GM23338 (cell line): ENCODE data around the gene PDRG1. TPM values are rescaled to one million over a fixed set of nuclear protein-coding genes. Genes with fewer than 3 reads are reported as not detected.

Source experiments
- ATAC-seq: fragments of 200-7000 bp; cut with Tn5 transposase; 3 replicates; pipeline ENCODE4 v1.9.1; 2020
- DNase-seq: peaks from one replicate; pipeline ENCODE4 v3.0.0-alpha.2; 2015; ENCODE audit warnings: low spot score
- H2AFZ ChIP-seq: fragments of 200-600 bp; sonication (generic); 2 replicates; pipeline ENCODE4 v1.8.0; 2016; ENCODE audit warnings: antibody characterized with exemption, mild to moderate bottlenecking, moderate library complexity
- H3F3A ChIP-seq: fragments of 200-600 bp; sonication (generic); replicated peaks from 2 replicates; pipeline ENCODE4 v1.8.0; 2017; ENCODE audit warnings: antibody characterized with exemption, mixed run types, low read depth
- H3K27ac ChIP-seq: fragments of 200-600 bp; sonication (generic); 2 replicates; pipeline ENCODE4 v1.6.1; 2016; ENCODE audit warnings: low read depth
- H3K27me3 ChIP-seq: fragments of 200-600 bp; sonication (generic); 2 replicates; pipeline ENCODE4 v1.8.0; 2016; ENCODE audit warnings: mild to moderate bottlenecking, mixed run types, moderate library complexity; ENCODE audit not compliant: insufficient read depth
- H3K36me3 ChIP-seq: fragments of 200-600 bp; sonication (generic); 2 replicates; pipeline ENCODE4 v1.8.0; 2016; ENCODE audit warnings: mild to moderate bottlenecking; ENCODE audit not compliant: insufficient read depth
- H3K4me1 ChIP-seq: fragments of 200-600 bp; sonication (generic); 2 replicates; pipeline ENCODE4 v1.8.0; 2016; ENCODE audit warnings: mild to moderate bottlenecking, moderate library complexity; ENCODE audit not compliant: insufficient read depth
- H3K4me2 ChIP-seq: fragments of 200-600 bp; sonication (generic); 2 replicates; pipeline ENCODE4 v1.7.1; 2017; ENCODE audit warnings: mixed run types
- H3K4me3 ChIP-seq: fragments of 200-600 bp; sonication (generic); 2 replicates; pipeline ENCODE4 v1.6.1; 2016; ENCODE audit warnings: mixed run types
- H3K79me2 ChIP-seq: fragments of 200-600 bp; sonication (generic); replicated peaks from 2 replicates; pipeline ENCODE4 v1.8.0; 2017; ENCODE audit warnings: mild to moderate bottlenecking; ENCODE audit not compliant: insufficient read depth
- H3K9me2 ChIP-seq: fragments of 200-600 bp; sonication (generic); 2 replicates; pipeline ENCODE4 v1.8.0; 2017; ENCODE audit not compliant: insufficient read depth
- H4K20me1 ChIP-seq: fragments of 200-600 bp; sonication (generic); replicated peaks from 2 replicates; pipeline ENCODE4 v1.8.0; 2017; ENCODE audit warnings: mild to moderate bottlenecking; ENCODE audit not compliant: insufficient read depth
- H3K27ac Mint-ChIP-seq: 2 replicates; pipeline ENCODE4 v1.8.0; 2020; ENCODE audit warnings: inconsistent platforms, mild to moderate bottlenecking, moderate library complexity, mixed read lengths
- H3K27me3 Mint-ChIP-seq: 3 replicates; pipeline ENCODE4 v1.8.0; 2022; ENCODE audit warnings: low read depth, mild to moderate bottlenecking, moderate library complexity, mixed read lengths, inconsistent platforms; ENCODE audit not compliant: insufficient read depth, poor library complexity
- H3K36me3 Mint-ChIP-seq: 3 replicates; pipeline ENCODE4 v1.8.0; 2021; ENCODE audit warnings: low read depth, mild to moderate bottlenecking, inconsistent platforms, moderate library complexity, mixed read lengths
- H3K4me1 Mint-ChIP-seq: 3 replicates; pipeline ENCODE4 v1.8.0; 2020; ENCODE audit warnings: mild to moderate bottlenecking, inconsistent platforms, mixed read lengths
- H3K4me3 Mint-ChIP-seq: 3 replicates; pipeline ENCODE4 v1.8.0; 2021; ENCODE audit warnings: moderate library complexity, mild to moderate bottlenecking, inconsistent platforms, mixed read lengths
- H3K9me3 Mint-ChIP-seq: 3 replicates; pipeline ENCODE4 v1.8.0; 2020; ENCODE audit warnings: moderate library complexity, mild to moderate bottlenecking, inconsistent platforms, mixed read lengths
- EZH2phosphoT487 ChIP-seq: fragments of 200-600 bp; sonication (generic); IDR thresholded peaks from one replicate; pipeline ENCODE4 v1.8.1; 2018; ENCODE audit warnings: antibody characterized with exemption; ENCODE audit not compliant: unreplicated experiment
- JUNB ChIP-seq: IDR thresholded peaks from one replicate; pipeline ENCODE4 v1.6.1; 2016; ENCODE audit warnings: antibody characterized with exemption; ENCODE audit not compliant: unreplicated experiment
- NANOG ChIP-seq: IDR thresholded peaks from 2 replicates; pipeline ENCODE4 v1.6.1; 2016; ENCODE audit warnings: antibody characterized with exemption, borderline replicate concordance
- POLR2AphosphoS5 ChIP-seq: IDR thresholded peaks from 2 replicates; pipeline ENCODE4 v1.6.1; 2016; ENCODE audit warnings: antibody characterized with exemption, low read depth
- ZNF331 ChIP-seq: fragments of 250-450 bp; sonication (Bioruptor Pico); IDR thresholded peaks from 2 replicates; pipeline ENCODE4 v1.5.0; 2020; ENCODE audit warnings: low read depth, mild to moderate bottlenecking, moderate library complexity
- polyA plus RNA-seq: library from polyadenylated mRNA; unstranded; fragments of >200 nt; fragmentation: Nextera tagmentation; extraction: Ambion mirVana; gene quantifications from 2 replicates; pipeline ENCODE4 v1.2.1, GENCODE V29; 2016
- total RNA-seq: library from RNA; depleted of rRNA; stranded (reverse); fragments of >200 nt; shearing (Covaris generic); gene quantifications from 2 replicates; pipeline ENCODE4 v1.2.3, GENCODE V29; 2014
- TF ChIP-seq, protein P1 (sequence below): fragments of 250-450 bp; sonication (Bioruptor Pico); IDR thresholded peaks from 2 replicates; pipeline ENCODE4 v1.5.0; 2020; ENCODE audit warnings: mild to moderate bottlenecking, moderate library complexity

Gene PDRG1
- total and polyA plus RNA-seq, 2 experiments from 2014 or later: 10.5 to 27.8 TPM

- TF ChIP-seq, protein P1, sequence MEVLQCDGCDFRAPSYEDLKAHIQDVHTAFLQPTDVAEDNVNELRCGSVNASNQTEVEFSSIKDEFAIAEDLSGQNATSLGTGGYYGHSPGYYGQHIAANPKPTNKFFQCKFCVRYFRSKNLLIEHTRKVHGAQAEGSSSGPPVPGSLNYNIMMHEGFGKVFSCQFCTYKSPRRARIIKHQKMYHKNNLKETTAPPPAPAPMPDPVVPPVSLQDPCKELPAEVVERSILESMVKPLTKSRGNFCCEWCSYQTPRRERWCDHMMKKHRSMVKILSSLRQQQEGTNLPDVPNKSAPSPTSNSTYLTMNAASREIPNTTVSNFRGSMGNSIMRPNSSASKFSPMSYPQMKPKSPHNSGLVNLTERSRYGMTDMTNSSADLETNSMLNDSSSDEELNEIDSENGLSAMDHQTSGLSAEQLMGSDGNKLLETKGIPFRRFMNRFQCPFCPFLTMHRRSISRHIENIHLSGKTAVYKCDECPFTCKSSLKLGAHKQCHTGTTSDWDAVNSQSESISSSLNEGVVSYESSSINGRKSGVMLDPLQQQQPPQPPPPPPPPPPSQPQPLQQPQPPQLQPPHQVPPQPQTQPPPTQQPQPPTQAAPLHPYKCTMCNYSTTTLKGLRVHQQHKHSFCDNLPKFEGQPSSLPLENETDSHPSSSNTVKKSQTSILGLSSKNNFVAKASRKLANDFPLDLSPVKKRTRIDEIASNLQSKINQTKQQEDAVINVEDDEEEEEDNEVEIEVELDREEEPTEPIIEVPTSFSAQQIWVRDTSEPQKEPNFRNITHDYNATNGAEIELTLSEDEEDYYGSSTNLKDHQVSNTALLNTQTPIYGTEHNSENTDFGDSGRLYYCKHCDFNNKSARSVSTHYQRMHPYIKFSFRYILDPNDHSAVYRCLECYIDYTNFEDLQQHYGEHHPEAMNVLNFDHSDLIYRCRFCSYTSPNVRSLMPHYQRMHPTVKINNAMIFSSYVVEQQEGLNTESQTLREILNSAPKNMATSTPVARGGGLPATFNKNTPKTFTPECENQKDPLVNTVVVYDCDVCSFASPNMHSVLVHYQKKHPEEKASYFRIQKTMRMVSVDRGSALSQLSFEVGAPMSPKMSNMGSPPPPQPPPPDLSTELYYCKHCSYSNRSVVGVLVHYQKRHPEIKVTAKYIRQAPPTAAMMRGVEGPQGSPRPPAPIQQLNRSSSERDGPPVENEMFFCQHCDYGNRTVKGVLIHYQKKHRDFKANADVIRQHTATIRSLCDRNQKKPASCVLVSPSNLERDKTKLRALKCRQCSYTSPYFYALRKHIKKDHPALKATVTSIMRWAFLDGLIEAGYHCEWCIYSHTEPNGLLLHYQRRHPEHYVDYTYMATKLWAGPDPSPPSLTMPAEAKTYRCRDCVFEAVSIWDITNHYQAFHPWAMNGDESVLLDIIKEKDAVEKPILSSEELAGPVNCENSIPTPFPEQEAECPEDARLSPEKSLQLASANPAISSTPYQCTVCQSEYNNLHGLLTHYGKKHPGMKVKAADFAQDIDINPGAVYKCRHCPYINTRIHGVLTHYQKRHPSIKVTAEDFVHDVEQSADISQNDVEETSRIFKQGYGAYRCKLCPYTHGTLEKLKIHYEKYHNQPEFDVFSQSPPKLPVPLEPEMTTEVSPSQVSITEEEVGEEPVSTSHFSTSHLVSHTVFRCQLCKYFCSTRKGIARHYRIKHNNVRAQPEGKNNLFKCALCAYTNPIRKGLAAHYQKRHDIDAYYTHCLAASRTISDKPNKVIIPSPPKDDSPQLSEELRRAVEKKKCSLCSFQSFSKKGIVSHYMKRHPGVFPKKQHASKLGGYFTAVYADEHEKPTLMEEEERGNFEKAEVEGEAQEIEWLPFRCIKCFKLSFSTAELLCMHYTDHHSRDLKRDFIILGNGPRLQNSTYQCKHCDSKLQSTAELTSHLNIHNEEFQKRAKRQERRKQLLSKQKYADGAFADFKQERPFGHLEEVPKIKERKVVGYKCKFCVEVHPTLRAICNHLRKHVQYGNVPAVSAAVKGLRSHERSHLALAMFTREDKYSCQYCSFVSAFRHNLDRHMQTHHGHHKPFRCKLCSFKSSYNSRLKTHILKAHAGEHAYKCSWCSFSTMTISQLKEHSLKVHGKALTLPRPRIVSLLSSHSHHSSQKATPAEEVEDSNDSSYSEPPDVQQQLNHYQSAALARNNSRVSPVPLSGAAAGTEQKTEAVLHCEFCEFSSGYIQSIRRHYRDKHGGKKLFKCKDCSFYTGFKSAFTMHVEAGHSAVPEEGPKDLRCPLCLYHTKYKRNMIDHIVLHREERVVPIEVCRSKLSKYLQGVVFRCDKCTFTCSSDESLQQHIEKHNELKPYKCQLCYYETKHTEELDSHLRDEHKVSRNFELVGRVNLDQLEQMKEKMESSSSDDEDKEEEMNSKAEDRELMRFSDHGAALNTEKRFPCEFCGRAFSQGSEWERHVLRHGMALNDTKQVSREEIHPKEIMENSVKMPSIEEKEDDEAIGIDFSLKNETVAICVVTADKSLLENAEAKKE (CRISPR knock-in tag): no peak
- TF ChIP-seq EZH2phosphoT487 (no peak), JUNB (no peak)
Measured at GRCh38 chr20:31907046-31907445, 44.8 kb downstream of the PDRG1 start (continued).

- H3K4me2 ChIP-seq: peak overlapping the region; percentile 41; the same call in 1 of the 2 replicates
- 0 out of 2 replicates have a peak overlapping the region, but pooled peaks have one; percentile 49 for H3K27ac Mint-ChIP-seq
- H3K27me3 Mint-ChIP-seq: no peaks in the 10 kb centered on the region
Measured at GRCh38 chr20:31906001-31906400, 45.8 kb downstream of the PDRG1 start.

More at GRCh38 chr20:31906001-31906400, 45.8 kb downstream of the PDRG1 start:
- Histone ChIP-seq H3K79me2 (no peaks in the 10 kb centered on the region), H3F3A (peaks cover 7% of the 10 kb centered on the region), H3K27me3 (no peaks in the 10 kb centered on the region), H3K4me3 (no peak overlapping the region), H3K4me1 (peaks cover 24% of the 10 kb centered on the region), H4K20me1 (no peaks in the 10 kb centered on the region), H2AFZ (no peak overlapping the region; the same call in 1 of the 2 replicates), H3K36me3 (no peaks in the 10 kb centered on the region), H3K27ac (no peak overlapping the region), H3K9me2 (no peaks in the 10 kb centered on the region; the same call in 1 of the 2 replicates)
- ATAC-seq (peak; percentile 92), DNase-seq (peak; percentile 85)
- Mint-ChIP-seq H3K4me3 (no peak overlapping the region), H3K9me3 (peaks cover 50% of the 10 kb centered on the region), H3K36me3 (no peaks in the 10 kb centered on the region; the same call in 2 of the 3 replicates), H3K4me1 (peaks cover 15% of the 10 kb centered on the region)
- TF ChIP-seq NANOG: no peak
- no peak for TF ChIP-seq ZNF331 (CRISPR knock-in tag)
- no peak for TF ChIP-seq JUNB
- TF ChIP-seq, protein P1 (CRISPR knock-in tag): no peak
- TF ChIP-seq POLR2AphosphoS5: no peak
